Keratinocyte (primary cell): ENCODE measurements around the gene PRKAA2.

Experiments
- EZH2 ChIP-seq: IDR thresholded peaks from one replicate; pipeline ENCODE4 v1.6.1; 2012; ENCODE audit warnings: inconsistent platforms, mild to moderate bottlenecking, low read length, moderate library complexity
- TF ChIP-seq, protein P1 (sequence below), 3 experiments: IDR thresholded peaks in 1 of 3; conservative IDR thresholded peaks in 1 of 3; optimal IDR thresholded peaks in 1 of 3; 2 replicates in 2 of 3; 3 replicates in 1 of 3; pipeline versions ENCODE3 to v1.5.1; 2011; ENCODE audit warnings: low read length in 3 of 3, mild to moderate bottlenecking in 3 of 3, moderate library complexity in 2 of 3, control low read depth in 1 of 3, inconsistent platforms in 1 of 3; ENCODE audit not compliant: insufficient read depth in 2 of 3; ENCODE audit errors: extremely low read depth in 1 of 3

DNA sequence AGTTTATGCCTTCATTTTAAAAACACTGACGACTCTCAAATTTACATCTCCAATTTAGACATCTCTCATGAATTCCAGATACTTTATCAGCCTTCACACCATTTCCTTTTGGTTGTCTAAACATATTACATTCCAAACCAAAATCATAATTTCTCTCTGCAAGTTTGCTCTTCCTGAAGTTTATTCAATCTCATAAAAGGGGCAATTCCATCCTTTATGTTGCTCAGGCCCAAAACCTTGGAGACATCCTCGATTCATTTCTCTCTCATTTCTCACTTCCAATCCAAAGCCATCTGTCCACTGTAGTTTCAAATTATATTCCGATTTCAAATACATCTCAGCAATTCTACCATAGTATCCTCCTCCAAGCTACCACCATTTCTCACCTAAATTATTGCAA, 100.1 kb downstream of the PRKAA2 start:
- TF ChIP-seq, protein P1, sequence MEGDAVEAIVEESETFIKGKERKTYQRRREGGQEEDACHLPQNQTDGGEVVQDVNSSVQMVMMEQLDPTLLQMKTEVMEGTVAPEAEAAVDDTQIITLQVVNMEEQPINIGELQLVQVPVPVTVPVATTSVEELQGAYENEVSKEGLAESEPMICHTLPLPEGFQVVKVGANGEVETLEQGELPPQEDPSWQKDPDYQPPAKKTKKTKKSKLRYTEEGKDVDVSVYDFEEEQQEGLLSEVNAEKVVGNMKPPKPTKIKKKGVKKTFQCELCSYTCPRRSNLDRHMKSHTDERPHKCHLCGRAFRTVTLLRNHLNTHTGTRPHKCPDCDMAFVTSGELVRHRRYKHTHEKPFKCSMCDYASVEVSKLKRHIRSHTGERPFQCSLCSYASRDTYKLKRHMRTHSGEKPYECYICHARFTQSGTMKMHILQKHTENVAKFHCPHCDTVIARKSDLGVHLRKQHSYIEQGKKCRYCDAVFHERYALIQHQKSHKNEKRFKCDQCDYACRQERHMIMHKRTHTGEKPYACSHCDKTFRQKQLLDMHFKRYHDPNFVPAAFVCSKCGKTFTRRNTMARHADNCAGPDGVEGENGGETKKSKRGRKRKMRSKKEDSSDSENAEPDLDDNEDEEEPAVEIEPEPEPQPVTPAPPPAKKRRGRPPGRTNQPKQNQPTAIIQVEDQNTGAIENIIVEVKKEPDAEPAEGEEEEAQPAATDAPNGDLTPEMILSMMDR (optimal IDR thresholded peaks at IDR 0.05 in 1 of 3, IDR thresholded peaks at IDR 0.05 in 1 of 3, conservative IDR thresholded peaks at IDR 0.05 in 1 of 3; ENCODE audit: extremely low read depth in 1 of 3, insufficient read depth in 2 of 3, low read length in 3 of 3) = no peak
- TF ChIP-seq EZH2 = no peak
